ENCODE results near the gene CHMP5.

Gene CHMP5

GRCh38 chr9:33320230-33320567 is 55.4 kb downstream of the CHMP5 start:
- DNase-seq = no peak

- DNase-seq = no peak
Measured at GRCh38 chr9:33320568-33321261, 55.9 kb downstream of the CHMP5 start.

GRCh38 chr9:33329117-33329563 is 64.3 kb downstream of the CHMP5 start:
- DNase-seq = no peak

- DNase-seq = no peak
Measured at GRCh38 chr9:33329979-33330378, 65.1 kb downstream of the CHMP5 start.

- no peak for DNase-seq
Measured at GRCh38 chr9:33331377-33331891, 66.6 kb downstream of the CHMP5 start.

Data from Kasumi-1 (cell line).